ENCODE results near the gene SNRNP25.

The SNRNP25 gene

GRCh38 chr16:76535-77272, 23.1 kb downstream of the SNRNP25 start (continued):
- TF ChIP-seq ZNF366 (tag by site-specific recombination; conservative IDR thresholded peaks at IDR 0.05) (no peak), MZF1 (tag by site-specific recombination; IDR thresholded peaks at IDR 0.05; ENCODE audit: borderline replicate concordance) (no peak), ZNF701 (tag by site-specific recombination; IDR thresholded peaks at IDR 0.05) (no peak), ZNF501 (tag by site-specific recombination; IDR thresholded peaks at IDR 0.05) (no peak; the same call in 1 of the 2 replicates), ZNF585B (tag by site-specific recombination; IDR thresholded peaks at IDR 0.05) (no peak), ZNF600 (tag by site-specific recombination; IDR thresholded peaks at IDR 0.05) (peak; percentile 80; the same call in 1 of the 2 replicates), ZNF324 (tag by site-specific recombination; IDR thresholded peaks at IDR 0.05) (no peak), ZNF548 (tag by site-specific recombination; IDR thresholded peaks at IDR 0.05) (no peak), KLF1 (tag by site-specific recombination; IDR thresholded peaks at IDR 0.05) (peak; percentile 89), SP2 (tag by site-specific recombination; IDR thresholded peaks at IDR 0.05) (peak; percentile 58), ZNF184 (tag by site-specific recombination; IDR thresholded peaks at IDR 0.05) (no peak), ZBTB10 (tag by site-specific recombination; IDR thresholded peaks at IDR 0.05) (no peak), ZNF18 (tag by site-specific recombination; IDR thresholded peaks at IDR 0.05) (no peak), PRDM4 (tag by site-specific recombination; IDR thresholded peaks at IDR 0.05) (no peak), ZNF561 (tag by site-specific recombination; IDR thresholded peaks at IDR 0.05; ENCODE audit: borderline replicate concordance) (0 out of 2 replicates have a peak, but pooled peaks have one; percentile 16), ZFP37 (tag by site-specific recombination; IDR thresholded peaks at IDR 0.05) (no peak), ZNF776 (tag by site-specific recombination; IDR thresholded peaks at IDR 0.05; ENCODE audit: borderline replicate concordance) (no peak), SP7 (tag by site-specific recombination; IDR thresholded peaks at IDR 0.05) (peak; percentile 54), PRDM2 (tag by site-specific recombination; IDR thresholded peaks at IDR 0.05; ENCODE audit: borderline replicate concordance) (no peak), ZNF488 (tag by site-specific recombination; IDR thresholded peaks at IDR 0.05) (no peak), SCRT2 (tag by site-specific recombination; IDR thresholded peaks at IDR 0.05) (no peak), ZNF670 (tag by site-specific recombination; IDR thresholded peaks at IDR 0.05; ENCODE audit: low read depth) (no peak), ZNF473 (tag by site-specific recombination; IDR thresholded peaks at IDR 0.05) (no peak)
